Left ventricle myocardium inferior (tissue), 1 donor: Measurements from ENCODE around the gene CHGA. TPM values are rescaled to one million over a fixed set of nuclear protein-coding genes. Genes with fewer than 3 reads are reported as not detected.

Source experiments
- DNase-seq: peaks from one replicate; pipeline ENCODE4 v3.0.0-alpha.2; 2020
- H3K27ac ChIP-seq: fragments of 200-600 bp; replicated peaks from 2 replicates; pipeline ENCODE4 v1.8.0; 2021
- H3K27me3 ChIP-seq: fragments of 200-600 bp; 2 replicates; pipeline ENCODE4 v1.8.0; 2021; ENCODE audit warnings: low read depth
- H3K36me3 ChIP-seq: fragments of 200-600 bp; 2 replicates; pipeline ENCODE4 v1.8.0; 2021
- H3K4me1 ChIP-seq: fragments of 200-600 bp; 2 replicates; pipeline ENCODE4 v1.8.0; 2021
- H3K4me3 ChIP-seq: fragments of 200-600 bp; 2 replicates; pipeline ENCODE4 v1.8.0; 2021; ENCODE audit warnings: mild to moderate bottlenecking, moderate library complexity
- H3K9me3 ChIP-seq: fragments of 200-600 bp; replicated peaks from 2 replicates; pipeline ENCODE4 v1.8.0; 2021
- CTCF ChIP-seq: fragments of 200-600 bp; IDR thresholded peaks from 2 replicates; pipeline ENCODE4 v1.8.0; 2021; ENCODE audit warnings: antibody characterized with exemption, mild to moderate bottlenecking, borderline replicate concordance
- intact Hi-C: fragments of 100-400 bp; cut with micrococcal nuclease; formaldehyde crosslinking; loops from one replicate; pipeline ENCODE4 v1.11.0; 2022
- total RNA-seq: library from RNA; stranded (reverse); fragmentation: NEBNext Ultra II Directional; extraction: Animal tissue kit (Norgen Biotek cat#: 25700); gene quantifications from one replicate; pipeline ENCODE4 v1.2.1, GENCODE V29; 2021
- donor health status: DM: no; HTN: yes; CAD: no; lungs with severe emphysema.

CHGA gene
- total RNA-seq, 1 donor from 2014 or later, result not detected

- intact Hi-C loops, result no loop called here
- no peak overlapping the region for H3K27ac ChIP-seq
These were observed 57.9 kb downstream of the CHGA start for GRCh38 chr14:92980866-92981265.

GRCh38 chr14:92981726-92982125 lies 58.8 kb downstream of the CHGA start:
- no peak for TF ChIP-seq CTCF
- Histone ChIP-seq H3K36me3 (peaks cover 31% of the 10 kb centered on the region), H3K4me1 (peaks cover 44% of the 10 kb centered on the region), H3K27me3 (no peaks in the 10 kb centered on the region), H3K4me3 (no peak overlapping the region), H3K27ac (no peak overlapping the region), H3K9me3 (peaks cover 16% of the 10 kb centered on the region)
- intact Hi-C loops, result no loop called here
- no peak for DNase-seq

More at GRCh38 chr14:92980866-92981265, 57.9 kb downstream of the CHGA start:
- no peaks in the 10 kb centered on the region for H3K27me3 ChIP-seq
- H3K4me3 ChIP-seq, result no peak overlapping the region
- H3K4me1 ChIP-seq, result peaks cover 35% of the 10 kb centered on the region
- TF ChIP-seq CTCF, result no peak
- DNase-seq, result no peak
- H3K36me3 ChIP-seq, result peaks cover 35% of the 10 kb centered on the region
- peaks cover 25% of the 10 kb centered on the region for H3K9me3 ChIP-seq

- H3K9me3 ChIP-seq, result peaks cover 14% of the 10 kb centered on the region
- peaks cover 21% of the 10 kb centered on the region for H3K36me3 ChIP-seq
- no peak overlapping the region for H3K4me3 ChIP-seq
- no peaks in the 10 kb centered on the region for H3K27me3 ChIP-seq
- no peak overlapping the region for H3K27ac ChIP-seq
- DNase-seq, result no peak
- no peak for TF ChIP-seq CTCF
- peaks cover 56% of the 10 kb centered on the region for H3K4me1 ChIP-seq
- intact Hi-C loops, result no loop called here
These were observed 60.0 kb downstream of the CHGA start for GRCh38 chr14:92982956-92983355.

GRCh38 chr14:92984082-92984788 lies 61.3 kb downstream of the CHGA start:
- no peak for TF ChIP-seq CTCF
- intact Hi-C loops, result no loop called here
- Histone ChIP-seq H3K27me3 (no peaks in the 10 kb centered on the region), H3K9me3 (peaks cover 3% of the 10 kb centered on the region), H3K4me1 (peaks cover 64% of the 10 kb centered on the region), H3K4me3 (no peak overlapping the region), H3K36me3 (peaks cover 10% of the 10 kb centered on the region), H3K27ac (peak overlapping the region; percentile 91)
- no peak for DNase-seq

Other genes with a start within 250 kb of the CHGA start
- gene LGMN, start 174.5 kb upstream of the CHGA start, total RNA-seq, result 100 TPM
- 20.3 TPM for gene GOLGA5, start 128.8 kb upstream of the CHGA start, total RNA-seq
- 112 TPM for gene ITPK1, start 192.8 kb downstream of the CHGA start, total RNA-seq